IMR-90 (cell line): ENCODE results near the gene OR51E2. TPM values are rescaled to one million over a fixed set of nuclear protein-coding genes. Genes with fewer than 3 reads are reported as not detected.

Experiments used
- ATAC-seq: fragments of 200-7000 bp; cut with Tn5 transposase; 2 replicates; pipeline ENCODE4 v1.9.1; 2020; ENCODE audit warnings: low read depth, mild to moderate bottlenecking, moderate library complexity
- BruUV-seq: library from RNA; stranded (reverse); fragments of 400-500 nt; replicated peaks from 2 replicates; lab custom pipeline; 2021; lab: Mats Ljungman, UMichigan
- CTCF ChIA-PET: fragments of 300-600 bp; formaldehyde crosslinking; extraction: SDS; loops from one replicate; lab custom pipeline; 2021; ENCODE audit warnings: antibody characterized with exemption; lab: Yijun Ruan, JAX
- POLR2A ChIA-PET: fragments of 300-600 bp; sonication (Branson Sonifier 250); formaldehyde crosslinking; loops from one replicate; lab custom pipeline; 2022; ENCODE audit warnings: antibody characterized with exemption; ENCODE audit not compliant: unreplicated experiment; lab: Charles Lee
- DNase-seq: peaks from one replicate; pipeline ENCODE4 v3.0.0; 2013
- H2AFZ ChIP-seq: replicated peaks from 2 replicates; pipeline ENCODE3; 2013; ENCODE audit warnings: low read length, mild to moderate bottlenecking; ENCODE audit not compliant: poor library complexity
- H2AK5ac ChIP-seq: 2 replicates; pipeline ENCODE4 v1.6.1; 2013; ENCODE audit warnings: low read depth, low read length, inconsistent platforms
- H2AK9ac ChIP-seq: replicated peaks from 2 replicates; pipeline ENCODE3; 2013; ENCODE audit warnings: mild to moderate bottlenecking, low read depth, low read length, moderate library complexity; ENCODE audit not compliant: poor library complexity
- H2BK120ac ChIP-seq: 2 replicates; pipeline ENCODE4 v1.6.1; 2013; ENCODE audit warnings: low read depth, low read length, inconsistent platforms
- H2BK15ac ChIP-seq: 3 replicates; pipeline ENCODE4 v1.6.1; 2013; ENCODE audit warnings: low read depth, low read length, inconsistent platforms
- H2BK20ac ChIP-seq: 2 replicates; pipeline ENCODE4 v1.6.1; 2013; ENCODE audit warnings: low read depth, mild to moderate bottlenecking, inconsistent platforms, low read length, moderate library complexity
- H2BK5ac ChIP-seq: 2 replicates; pipeline ENCODE4 v1.6.1; 2013; ENCODE audit warnings: mild to moderate bottlenecking, low read depth, low read length, inconsistent platforms; ENCODE audit not compliant: poor library complexity, severe bottlenecking
- H3K14ac ChIP-seq: replicated peaks from 2 replicates; pipeline ENCODE4 v1.6.1; 2013; ENCODE audit warnings: low read depth, low read length, inconsistent platforms
- H3K18ac ChIP-seq: 2 replicates; pipeline ENCODE4 v1.6.1; 2013; ENCODE audit warnings: low read depth, low read length, control low read depth
- H3K23ac ChIP-seq: 2 replicates; pipeline ENCODE4 v1.6.1; 2013; ENCODE audit warnings: low read depth, low read length, inconsistent platforms
- H3K27ac ChIP-seq: 2 replicates; pipeline ENCODE4 v1.5.1; 2013; ENCODE audit warnings: mild to moderate bottlenecking, control low read depth, low read length; ENCODE audit not compliant: insufficient read depth
- H3K27me3 ChIP-seq: 2 replicates; pipeline ENCODE4 v1.6.1; 2013; ENCODE audit warnings: low read length; ENCODE audit not compliant: control insufficient read depth, insufficient read depth
- H3K36me3 ChIP-seq: 2 replicates; pipeline ENCODE4 v1.6.1; 2013; ENCODE audit warnings: low read length, mixed read lengths; ENCODE audit not compliant: control insufficient read depth, insufficient read depth
- H3K4ac ChIP-seq: 2 replicates; pipeline ENCODE4 v1.6.1; 2013; ENCODE audit warnings: low read depth, low read length, inconsistent platforms
- H3K4me1 ChIP-seq: 2 replicates; pipeline ENCODE4 v1.6.1; 2013; ENCODE audit warnings: low read length, mixed read lengths; ENCODE audit not compliant: control insufficient read depth, insufficient read depth
- H3K4me2 ChIP-seq: 2 replicates; pipeline ENCODE4 v1.6.1; 2013; ENCODE audit warnings: low read depth, mild to moderate bottlenecking, control low read depth, low read length, moderate library complexity
- H3K4me3 ChIP-seq: 2 replicates; pipeline ENCODE4 v1.5.1; 2013; ENCODE audit warnings: low read depth, mild to moderate bottlenecking, control low read depth, low read length, moderate library complexity; ENCODE audit not compliant: insufficient read depth
- H3K56ac ChIP-seq: 2 replicates; pipeline ENCODE4 v1.6.1; 2013; ENCODE audit warnings: low read length, inconsistent platforms; ENCODE audit not compliant: insufficient read depth; ENCODE audit errors: extremely low read depth
- H3K79me1 ChIP-seq, 2 experiments: 2 replicates each; pipeline ENCODE4 v1.6.1; 2013; ENCODE audit warnings: low read length in 2 of 2, inconsistent platforms in 1 of 2, low read depth in 1 of 2
- H3K9ac ChIP-seq: 2 replicates; pipeline ENCODE4 v1.6.1; 2013; ENCODE audit warnings: low read depth, low read length, control low read depth
- H3K9me1 ChIP-seq: 2 replicates; pipeline ENCODE4 v1.6.1; 2013; ENCODE audit warnings: low read length, inconsistent platforms; ENCODE audit not compliant: insufficient read depth
- H3K9me3 ChIP-seq: 2 replicates; pipeline ENCODE4 v1.6.1; 2013; ENCODE audit warnings: low read length; ENCODE audit not compliant: control insufficient read depth, insufficient read depth
- H4K20me1 ChIP-seq: 2 replicates; pipeline ENCODE4 v1.6.1; 2013; ENCODE audit warnings: low read length, inconsistent platforms; ENCODE audit not compliant: insufficient read depth
- H4K5ac ChIP-seq: 2 replicates; pipeline ENCODE4 v1.6.1; 2013; ENCODE audit warnings: mild to moderate bottlenecking, low read depth, low read length, control low read depth
- H4K8ac ChIP-seq, 2 experiments: 2 replicates each; pipeline ENCODE4 v1.6.1; 2013; ENCODE audit warnings: low read depth in 2 of 2, low read length in 2 of 2, control low read depth in 1 of 2, inconsistent platforms in 1 of 2
- H4K91ac ChIP-seq: 2 replicates; pipeline ENCODE4 v1.6.1; 2013; ENCODE audit warnings: low read depth, low read length, inconsistent platforms; ENCODE audit not compliant: insufficient read depth
- BHLHE40 ChIP-seq: fragments of 150-350 bp; IDR thresholded peaks from 2 replicates; pipeline ENCODE4 v1.6.1; 2016; ENCODE audit warnings: mild to moderate bottlenecking, low read depth, low read length
- CEBPB ChIP-seq: IDR thresholded peaks from 2 replicates; pipeline ENCODE4 v1.6.1; 2012; ENCODE audit warnings: low read depth, low read length, improper control_type of control experiment
- FOS ChIP-seq: fragments of 150-350 bp; IDR thresholded peaks from 2 replicates; pipeline ENCODE4 v1.6.1; 2016; ENCODE audit warnings: low read depth, low read length
- MAFK ChIP-seq: IDR thresholded peaks from 2 replicates; pipeline ENCODE4 v1.6.1; 2012; ENCODE audit warnings: low read depth, low read length, improper control_type of control experiment
- MXI1 ChIP-seq: IDR thresholded peaks from 2 replicates; pipeline ENCODE4 v1.6.1; 2012; ENCODE audit warnings: low read depth, mild to moderate bottlenecking, low read length, moderate library complexity, borderline replicate concordance
- NFE2L2 ChIP-seq: fragments of 150-350 bp; IDR thresholded peaks from 2 replicates; pipeline ENCODE4 v1.6.1; 2016; ENCODE audit warnings: low read depth, mild to moderate bottlenecking, low read length
- RAD21 ChIP-seq: IDR thresholded peaks from 2 replicates; pipeline ENCODE4 v1.6.1; 2012; ENCODE audit warnings: low read length, improper control_type of control experiment
- RFX5 ChIP-seq: IDR thresholded peaks from 2 replicates; pipeline ENCODE4 v1.8.0; 2012; ENCODE audit warnings: low read depth, mild to moderate bottlenecking, low read length, moderate library complexity
- SMC3 ChIP-seq: fragments of 150-350 bp; IDR thresholded peaks from 2 replicates; pipeline ENCODE4 v1.6.1; 2016; ENCODE audit warnings: low read depth, mild to moderate bottlenecking, antibody characterized with exemption, low read length, moderate library complexity
- WGBS, 2 experiments: methylation state at CpG; one replicate each; pipeline versions ENCODE4 v1.1.5 to v1.1.7; 2013; ENCODE audit warnings: missing lambda C conversion rate in 2 of 2; ENCODE audit not compliant: insufficient read length in 1 of 2; ENCODE audit errors: extremely low coverage in 2 of 2; 5-methylcytosine and 5-hydroxymethylcytosine counted together
- dilution Hi-C: fragments of 300-500 bp; cut with HindIII; formaldehyde crosslinking; loops from one replicate; pipeline ENCODE4 v1.14.3; 2018; ENCODE audit warnings: low sequenced_read_pairs; ENCODE audit not compliant: unreplicated experiment
- in situ Hi-C: fragments of 300-500 bp; cut with MboI; formaldehyde crosslinking; loops from 3 replicates; pipeline ENCODE4 v1.14.3; 2019; ENCODE audit warnings: low sequenced_read_pairs, inconsistent platforms, mixed read lengths
- intact Hi-C: fragments of 100-400 bp; cut with micrococcal nuclease; formaldehyde crosslinking; loops from 2 replicates; pipeline ENCODE4 v1.10.0; 2022
- polyA plus RNA-seq, 3 experiments: library from polyadenylated mRNA; depleted of rRNA; stranded (reverse); fragments of >200 nt; gene quantifications; 2 replicates each; pipeline ENCODE4 v1.2.3, GENCODE V29; 2012; ENCODE audit warnings: low replicate concordance in 1 of 3
- total RNA-seq: library from RNA; depleted of rRNA; stranded (reverse); fragments of >200 nt; gene quantifications from 2 replicates; pipeline ENCODE4 v1.2.3, GENCODE V29; 2012
- TF ChIP-seq, protein P1 (sequence below): conservative IDR thresholded peaks from 2 replicates; pipeline ENCODE4 v1.5.1; 2012; ENCODE audit warnings: mild to moderate bottlenecking, low read depth, low read length, improper control_type of control experiment
- TF ChIP-seq, protein P2 (sequence below): fragments of 150-350 bp; IDR thresholded peaks from 2 replicates; pipeline ENCODE4 v1.6.1; 2017; ENCODE audit warnings: mild to moderate bottlenecking, antibody characterized with exemption, low read length, low read depth

Gene OR51E2
- total and polyA plus RNA-seq, 2 of the 4 experiments (the other 2 are of a cell fraction), result 0.72 to 1.3 TPM

DNA sequence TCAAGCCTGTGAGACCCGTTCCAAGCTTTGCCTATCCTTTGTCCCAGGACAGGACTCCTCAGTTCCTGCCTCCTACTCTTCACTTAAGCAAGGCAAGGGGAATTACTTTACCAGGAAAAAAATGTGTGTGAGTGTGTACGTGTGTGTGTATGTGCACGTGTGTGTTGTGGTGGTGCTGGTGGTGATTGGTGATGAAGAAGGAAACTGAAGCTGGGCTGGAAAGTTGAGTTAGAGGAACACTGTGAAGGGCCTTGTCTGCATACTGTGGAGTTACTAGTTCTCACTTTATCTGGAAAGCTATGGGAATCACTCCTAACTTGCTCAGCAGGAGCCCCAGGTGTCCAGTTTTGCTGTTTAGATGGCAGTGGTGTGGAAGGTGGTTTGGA is 60.0 kb downstream of the OR51E2 start:
- no peak overlapping the region for H4K8ac ChIP-seq
- WGBS, 2 experiments, result 100% methylated on average over 2 of the region's 3 CpGs; no CpG with 5 or more reads in 1 of the 2 experiments
- no peak overlapping the region for H2BK5ac ChIP-seq
- H2AK9ac ChIP-seq, result no peak overlapping the region
- CTCF ChIA-PET, result interaction anchor here (0.6 to 2.2 kb wide), 14 partner anchors 11 to 734 kb away, joined by 3 to 14 read pairs (median 4); partner anchors contain the start of gene TRIM68
- no peak overlapping the region for H2AK5ac ChIP-seq
- H3K23ac ChIP-seq, result peak overlapping the region; percentile 15; the same call in 1 of the 2 replicates
- H2AFZ ChIP-seq, result no peak overlapping the region
- no peak overlapping the region for H2BK120ac ChIP-seq
- H3K56ac ChIP-seq, result no peak overlapping the region
- POLR2A ChIA-PET, result no interaction called here
- peak overlapping the region; percentile 17; the same call in 1 of the 2 replicates for H3K4ac ChIP-seq
- in situ Hi-C loops, result loop anchor here (5.0 to 10.0 kb wide), 3 partner anchors 185 to 747 kb away; partner anchors contain the start of genes OR51F2, OR51L1 and OR51M1
- no peak overlapping the region for H3K27ac ChIP-seq
- H4K20me1 ChIP-seq, result no peaks in the 10 kb centered on the region
- H3K4me2 ChIP-seq, result no peak overlapping the region
- H2BK15ac ChIP-seq, result no peak overlapping the region
- no peak overlapping the region for H3K9ac ChIP-seq
- no peak for ATAC-seq
- H3K9me1 ChIP-seq, result no peaks in the 10 kb centered on the region
- H4K91ac ChIP-seq, result no peak overlapping the region
- no peaks in the 10 kb centered on the region for H3K4me1 ChIP-seq
- no peak overlapping the region for H4K5ac ChIP-seq
- no peaks in the 10 kb centered on the region for H3K9me3 ChIP-seq
- H3K4me3 ChIP-seq, result no peak overlapping the region
- no peaks in the 10 kb centered on the region for H3K36me3 ChIP-seq
- H3K79me1 ChIP-seq, result no peaks in the 10 kb centered on the region
- H3K18ac ChIP-seq, result no peak overlapping the region
- intact Hi-C loops, result loop anchor here (1.0 to 2.0 kb wide), 4 partner anchors 59 to 743 kb away; partner anchors contain the start of gene OR51E2
- H3K27me3 ChIP-seq, result peaks cover 2% of the 10 kb centered on the region; the same call in 1 of the 2 replicates
- no TSS peak for BruUV-seq
- H3K14ac ChIP-seq, result no peak overlapping the region
- H2BK20ac ChIP-seq, result no peak overlapping the region
- TF ChIP-seq, protein P1, sequence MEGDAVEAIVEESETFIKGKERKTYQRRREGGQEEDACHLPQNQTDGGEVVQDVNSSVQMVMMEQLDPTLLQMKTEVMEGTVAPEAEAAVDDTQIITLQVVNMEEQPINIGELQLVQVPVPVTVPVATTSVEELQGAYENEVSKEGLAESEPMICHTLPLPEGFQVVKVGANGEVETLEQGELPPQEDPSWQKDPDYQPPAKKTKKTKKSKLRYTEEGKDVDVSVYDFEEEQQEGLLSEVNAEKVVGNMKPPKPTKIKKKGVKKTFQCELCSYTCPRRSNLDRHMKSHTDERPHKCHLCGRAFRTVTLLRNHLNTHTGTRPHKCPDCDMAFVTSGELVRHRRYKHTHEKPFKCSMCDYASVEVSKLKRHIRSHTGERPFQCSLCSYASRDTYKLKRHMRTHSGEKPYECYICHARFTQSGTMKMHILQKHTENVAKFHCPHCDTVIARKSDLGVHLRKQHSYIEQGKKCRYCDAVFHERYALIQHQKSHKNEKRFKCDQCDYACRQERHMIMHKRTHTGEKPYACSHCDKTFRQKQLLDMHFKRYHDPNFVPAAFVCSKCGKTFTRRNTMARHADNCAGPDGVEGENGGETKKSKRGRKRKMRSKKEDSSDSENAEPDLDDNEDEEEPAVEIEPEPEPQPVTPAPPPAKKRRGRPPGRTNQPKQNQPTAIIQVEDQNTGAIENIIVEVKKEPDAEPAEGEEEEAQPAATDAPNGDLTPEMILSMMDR, result no peak
- TF ChIP-seq RFX5, result no peak
- TF ChIP-seq, protein P2, sequence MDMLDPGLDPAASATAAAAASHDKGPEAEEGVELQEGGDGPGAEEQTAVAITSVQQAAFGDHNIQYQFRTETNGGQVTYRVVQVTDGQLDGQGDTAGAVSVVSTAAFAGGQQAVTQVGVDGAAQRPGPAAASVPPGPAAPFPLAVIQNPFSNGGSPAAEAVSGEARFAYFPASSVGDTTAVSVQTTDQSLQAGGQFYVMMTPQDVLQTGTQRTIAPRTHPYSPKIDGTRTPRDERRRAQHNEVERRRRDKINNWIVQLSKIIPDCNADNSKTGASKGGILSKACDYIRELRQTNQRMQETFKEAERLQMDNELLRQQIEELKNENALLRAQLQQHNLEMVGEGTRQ, result no peak
- no peak for TF ChIP-seq CEBPB
- no peak for TF ChIP-seq MAFK
- no peak for TF ChIP-seq BHLHE40
- no peak for TF ChIP-seq FOS
- TF ChIP-seq SMC3, result no peak
- TF ChIP-seq MXI1, result no peak
- TF ChIP-seq RAD21, result no peak
- no peak for TF ChIP-seq NFE2L2
- DNase-seq, result no peak
- dilution Hi-C loops, result no loop called here
